HG03103 (cell line): ENCODE measurements around the gene TAX1BP3.
A peak's percentile ranks its signal among the peaks of the same experiment; 100 is the strongest.

Source experiments
- ATAC-seq: cut with Tn5 transposase; IDR thresholded peaks from one replicate; pipeline ENCODE4 v1.9.1; 2021; ENCODE audit warnings: low read depth; ENCODE audit not compliant: unreplicated experiment

The TAX1BP3 gene

DNA sequence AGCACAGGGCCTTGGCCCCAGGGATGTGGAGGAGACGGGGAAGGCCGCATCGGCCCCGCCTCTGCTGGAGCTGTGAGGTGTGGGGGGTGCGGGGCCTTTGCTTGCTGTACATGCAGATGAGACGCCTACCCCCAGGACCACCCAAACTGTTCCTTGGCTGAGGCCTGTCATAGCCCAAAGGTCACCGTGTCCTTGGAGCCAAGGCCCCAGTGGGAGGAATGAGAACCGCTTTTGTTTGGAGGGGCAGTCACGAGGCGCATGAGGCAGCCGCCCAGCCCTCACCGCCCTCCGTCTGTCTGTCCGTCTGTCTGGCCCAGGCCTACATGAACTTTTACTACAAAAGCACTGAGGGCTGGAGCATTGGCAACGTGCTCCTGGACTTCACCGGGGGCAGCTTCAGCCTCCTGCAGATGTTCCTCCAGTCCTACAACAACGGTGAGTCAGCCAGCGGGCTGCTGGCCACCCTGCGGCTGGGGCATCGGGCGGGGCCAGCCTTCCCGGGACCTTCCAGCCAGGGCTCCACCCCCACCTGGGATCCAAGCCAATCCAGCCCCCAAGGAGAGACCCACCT, 8.8 kb downstream of the TAX1BP3 start:
- ATAC-seq: no peak

- ATAC-seq: no peak
These were observed 9.5 kb downstream of the TAX1BP3 start for GRCh38 chr17:3658784-3659449.

DNA sequence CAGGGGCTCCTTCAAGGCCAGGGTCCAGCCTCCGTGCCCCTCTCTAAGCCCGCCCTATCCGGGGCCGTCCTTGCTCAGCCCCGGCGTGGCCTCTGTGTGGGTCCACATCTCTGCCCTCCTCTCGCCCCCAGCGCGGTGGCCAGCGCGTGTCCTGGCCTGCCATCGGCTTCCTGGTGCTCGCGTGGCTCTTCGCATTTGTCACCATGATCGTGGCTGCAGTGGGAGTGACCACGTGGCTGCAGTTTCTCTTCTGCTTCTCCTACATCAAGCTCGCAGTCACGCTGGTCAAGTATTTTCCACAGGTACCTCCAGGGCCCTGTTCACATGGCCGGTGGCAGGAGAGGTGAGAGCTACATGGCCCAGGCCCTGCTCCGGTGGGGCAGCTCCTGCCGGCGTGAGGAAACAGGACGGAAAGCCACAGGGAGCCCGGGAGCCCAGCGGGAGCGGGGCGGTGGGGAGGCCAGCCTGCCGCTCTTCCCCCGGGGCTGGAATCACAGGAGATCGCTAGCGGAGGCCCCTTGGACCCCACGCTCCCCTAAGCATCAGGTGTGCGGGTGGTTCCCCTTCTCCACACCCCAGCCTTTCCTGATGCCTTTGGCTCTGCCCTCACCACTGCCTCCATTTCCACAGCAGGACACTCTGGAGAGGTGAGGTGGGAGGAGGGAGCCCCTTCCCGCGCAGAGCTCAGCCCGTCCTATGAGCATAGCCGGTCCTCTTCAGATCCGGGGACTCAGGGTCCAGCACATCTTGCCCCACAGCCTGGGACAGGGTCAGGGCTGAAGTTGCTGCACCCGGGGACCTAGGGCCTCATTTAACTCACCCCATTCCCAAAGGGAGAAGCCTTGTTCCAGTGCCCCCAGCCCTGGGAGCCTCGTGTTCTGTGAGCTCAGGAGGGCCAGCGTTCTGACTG, 10.2 kb downstream of the TAX1BP3 start:
- ATAC-seq: no peak

DNA sequence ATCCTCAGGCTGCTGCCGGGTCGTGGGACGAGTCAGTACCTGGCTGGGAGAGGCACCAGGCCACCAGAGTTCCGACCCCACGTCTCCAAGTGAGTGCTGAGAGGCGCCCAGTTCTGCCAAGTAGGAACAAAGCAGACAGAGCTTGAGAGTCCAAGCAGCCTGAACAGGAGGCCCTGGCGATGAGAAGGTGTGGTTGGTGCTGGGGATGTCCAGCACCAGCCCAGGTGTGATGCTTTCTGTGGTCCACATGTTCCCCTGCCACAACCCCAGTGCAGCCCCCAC, 10.8 kb downstream of the TAX1BP3 start:
- ATAC-seq: no peak

DNA sequence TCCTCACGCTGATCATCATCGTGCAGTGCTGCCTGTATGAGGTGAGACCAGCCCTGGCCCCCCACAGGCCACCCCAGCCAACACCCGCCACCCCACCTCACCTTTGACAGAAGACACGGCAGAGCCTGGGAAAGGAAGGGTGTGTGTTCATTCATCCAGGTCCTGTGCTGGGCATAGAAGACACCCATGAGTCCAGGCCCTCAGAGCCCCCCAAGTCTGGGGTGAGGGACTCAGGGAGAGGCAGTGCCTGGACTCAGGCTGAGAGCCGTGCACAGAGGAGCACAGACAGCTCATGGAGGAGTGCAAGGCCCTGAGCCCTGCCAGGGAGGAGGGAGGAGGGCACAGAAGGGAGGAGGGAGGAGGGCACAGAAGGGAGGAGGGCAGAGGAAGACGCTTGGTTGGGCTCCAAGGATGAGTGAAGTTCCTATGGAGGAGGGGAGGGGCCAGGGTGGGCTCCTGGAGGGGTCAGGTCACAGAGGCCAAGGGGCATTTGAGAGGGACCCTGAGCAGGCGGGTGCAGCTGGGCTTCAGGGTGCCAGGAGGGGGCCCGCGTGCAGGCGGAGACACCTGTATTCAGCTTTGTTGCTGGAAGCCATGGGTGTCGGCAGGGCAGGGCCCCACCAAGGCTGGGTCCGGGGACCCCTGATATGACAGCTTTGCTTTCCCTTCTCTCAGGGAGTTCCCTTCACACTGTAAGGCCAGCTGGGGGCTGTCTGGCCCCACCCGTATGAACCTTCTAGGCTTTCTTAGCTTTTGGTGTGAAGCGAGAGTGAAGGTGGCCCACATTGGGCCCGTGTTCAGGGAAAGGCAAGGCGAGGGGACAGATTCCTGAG, 11.4 kb downstream of the TAX1BP3 start:
- ATAC-seq: no peak

DNA sequence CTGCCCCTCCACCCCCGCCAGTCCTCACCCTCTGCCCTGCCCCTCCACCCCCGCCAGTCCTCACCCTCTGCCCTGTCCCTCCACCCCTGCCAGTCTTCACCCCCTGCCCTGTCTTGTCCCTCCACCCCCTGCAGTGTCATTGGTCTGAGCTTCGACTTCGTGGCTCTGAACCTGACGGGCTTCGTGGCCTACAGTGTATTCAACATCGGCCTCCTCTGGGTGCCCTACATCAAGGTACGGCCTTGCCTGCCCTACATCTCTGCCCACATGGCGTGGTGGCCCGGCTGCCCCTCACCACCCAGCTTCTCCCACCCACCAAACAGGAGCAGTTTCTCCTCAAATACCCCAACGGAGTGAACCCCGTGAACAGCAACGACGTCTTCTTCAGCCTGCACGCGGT, 12.0 kb downstream of the TAX1BP3 start:
- ATAC-seq: no peak

DNA sequence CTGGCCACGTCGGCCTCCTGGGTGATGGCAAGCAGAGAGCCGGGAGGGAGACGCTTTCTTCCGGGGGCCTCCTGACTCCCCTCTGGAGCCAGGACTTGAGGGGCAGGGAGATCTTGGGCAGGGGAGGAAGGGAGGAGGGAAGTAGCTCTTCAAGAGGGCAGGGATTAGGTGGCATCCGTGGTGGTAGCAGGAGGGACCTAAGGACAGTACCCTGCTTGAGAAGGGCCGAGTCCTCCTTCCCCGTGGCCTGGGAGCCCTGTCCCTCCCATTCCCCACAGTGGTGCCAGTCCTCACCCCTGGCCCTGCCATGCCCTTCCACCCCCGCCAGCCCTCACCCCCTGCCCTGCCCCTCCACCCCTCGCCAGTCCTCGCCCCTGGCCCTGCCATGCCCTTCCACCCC, 12.6 kb downstream of the TAX1BP3 start:
- no peak for ATAC-seq

DNA sequence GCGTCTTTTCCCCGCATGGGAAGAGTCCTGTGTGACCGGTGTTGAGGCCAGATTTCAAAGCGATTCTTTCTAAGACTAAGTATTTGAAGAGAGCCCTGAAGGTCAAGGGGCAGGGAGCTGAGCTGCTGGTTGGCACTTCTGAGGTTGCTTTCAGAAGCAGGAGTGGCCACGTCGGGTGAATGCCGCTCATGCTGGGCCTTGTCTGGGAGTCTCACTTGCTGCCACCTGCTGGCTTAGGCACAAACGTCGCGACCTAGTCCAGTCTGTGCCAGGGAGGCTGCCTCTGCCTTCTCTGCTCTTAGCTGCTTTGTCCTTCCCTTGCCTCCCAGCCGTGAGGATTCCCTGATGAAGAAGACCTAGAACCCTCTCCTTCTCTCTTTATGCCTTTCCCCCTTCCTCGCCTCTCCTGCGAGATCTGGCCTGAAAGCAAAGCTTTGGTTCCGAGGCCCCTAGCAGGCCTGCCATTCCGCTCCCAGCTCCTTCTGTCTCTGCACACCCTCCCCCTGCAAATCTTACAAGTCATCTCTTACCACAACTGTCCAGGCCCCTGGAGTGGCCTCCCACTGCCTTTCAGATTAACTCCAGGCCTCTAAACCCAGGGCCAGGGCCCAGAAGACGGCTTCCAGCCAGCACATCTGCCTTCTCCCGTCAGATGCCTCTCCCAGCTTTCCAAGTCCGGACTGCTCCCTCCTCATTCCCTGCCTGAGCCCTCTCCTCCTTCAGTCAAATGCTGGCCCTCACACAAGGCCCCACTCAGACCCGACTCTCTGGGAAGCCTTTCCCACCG, 20.4 kb downstream of the TAX1BP3 start:
- no peak for ATAC-seq

GRCh38 chr17:3647251-3647650, 21.1 kb downstream of the TAX1BP3 start:
- no peak for ATAC-seq

GRCh38 chr17:3645310-3645709, 23.1 kb downstream of the TAX1BP3 start:
- ATAC-seq: no peak

DNA sequence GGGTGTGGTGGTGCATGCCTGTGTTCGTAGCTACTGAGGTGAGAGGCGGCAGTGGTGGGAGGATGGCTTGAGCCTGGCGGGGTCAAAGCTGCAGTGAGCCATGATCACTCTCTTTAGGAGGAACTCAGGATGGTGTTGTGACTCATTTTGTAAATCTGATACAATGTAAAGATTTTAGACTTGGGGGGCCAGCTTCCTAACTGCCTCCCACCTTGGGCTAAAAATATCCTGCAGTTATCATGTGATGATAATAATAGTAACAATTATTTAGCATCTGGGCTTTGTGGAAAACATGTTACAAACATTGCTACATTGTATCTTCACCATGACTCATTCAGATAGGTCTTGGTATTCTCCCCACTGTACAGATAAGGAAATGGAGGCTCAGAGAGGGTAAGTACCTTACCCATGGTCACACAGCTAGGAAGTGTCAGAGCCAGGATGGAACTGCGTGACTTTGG, 24.5 kb downstream of the TAX1BP3 start:
- ATAC-seq: no peak

GRCh38 chr17:3641717-3642486, 26.5 kb downstream of the TAX1BP3 start:
- ATAC-seq: no peak

- ATAC-seq: no peak
These were observed 27.4 kb downstream of the TAX1BP3 start for GRCh38 chr17:3641014-3641413.

DNA sequence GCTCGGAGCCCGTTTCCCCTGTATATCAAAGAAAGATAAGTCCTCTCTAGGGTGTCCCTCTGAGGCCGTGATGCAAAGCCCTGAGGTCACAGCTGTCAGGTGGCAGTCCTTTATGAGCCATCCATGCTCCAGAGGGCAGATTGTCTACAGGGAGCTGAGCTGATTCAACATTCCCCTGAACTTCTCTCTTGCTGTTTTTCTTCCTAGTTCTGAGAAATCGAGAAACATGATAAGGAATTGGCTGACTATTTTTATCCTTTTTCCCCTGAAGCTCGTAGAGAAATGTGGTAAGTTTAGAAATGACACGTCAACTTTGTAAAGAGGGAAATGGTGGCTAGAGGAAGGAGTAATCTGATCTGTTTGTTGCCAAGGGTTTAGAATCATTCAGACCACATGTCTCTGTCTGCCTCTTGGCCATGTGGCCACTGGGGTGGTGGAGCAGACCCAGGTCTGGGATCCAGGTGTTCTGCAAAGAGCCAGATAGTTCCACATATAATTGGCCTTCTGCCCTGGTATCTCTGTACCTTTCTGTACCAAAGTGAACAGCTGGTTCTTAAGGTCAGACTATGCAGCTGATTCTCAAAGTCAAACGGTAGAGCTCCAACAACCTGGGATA, 28.3 kb downstream of the TAX1BP3 start:
- no peak for ATAC-seq

DNA sequence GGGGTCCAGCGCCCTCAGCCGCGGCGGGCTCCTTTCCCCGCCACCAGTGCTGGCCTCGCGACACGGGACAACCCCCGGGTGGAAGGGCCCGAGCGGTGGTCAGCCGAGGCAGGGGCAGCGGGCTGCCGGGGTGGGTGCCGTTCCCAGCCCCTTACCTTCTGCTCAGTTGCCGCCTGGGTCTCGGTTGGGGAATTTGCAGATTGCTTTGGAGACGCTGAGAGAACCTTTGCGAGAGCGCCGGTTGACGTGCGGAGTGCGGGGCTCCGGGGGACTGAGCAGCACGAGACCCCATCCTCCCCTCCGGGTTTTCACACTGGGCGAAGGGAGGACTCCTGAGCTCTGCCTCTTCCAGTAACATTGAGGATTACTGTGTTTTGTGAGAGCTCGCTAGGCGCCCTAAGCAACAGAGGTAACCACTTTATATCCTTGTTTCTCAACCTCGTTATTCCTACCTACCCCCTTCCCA, 31.4 kb downstream of the TAX1BP3 start:
- ATAC-seq: peak; percentile 4

DNA sequence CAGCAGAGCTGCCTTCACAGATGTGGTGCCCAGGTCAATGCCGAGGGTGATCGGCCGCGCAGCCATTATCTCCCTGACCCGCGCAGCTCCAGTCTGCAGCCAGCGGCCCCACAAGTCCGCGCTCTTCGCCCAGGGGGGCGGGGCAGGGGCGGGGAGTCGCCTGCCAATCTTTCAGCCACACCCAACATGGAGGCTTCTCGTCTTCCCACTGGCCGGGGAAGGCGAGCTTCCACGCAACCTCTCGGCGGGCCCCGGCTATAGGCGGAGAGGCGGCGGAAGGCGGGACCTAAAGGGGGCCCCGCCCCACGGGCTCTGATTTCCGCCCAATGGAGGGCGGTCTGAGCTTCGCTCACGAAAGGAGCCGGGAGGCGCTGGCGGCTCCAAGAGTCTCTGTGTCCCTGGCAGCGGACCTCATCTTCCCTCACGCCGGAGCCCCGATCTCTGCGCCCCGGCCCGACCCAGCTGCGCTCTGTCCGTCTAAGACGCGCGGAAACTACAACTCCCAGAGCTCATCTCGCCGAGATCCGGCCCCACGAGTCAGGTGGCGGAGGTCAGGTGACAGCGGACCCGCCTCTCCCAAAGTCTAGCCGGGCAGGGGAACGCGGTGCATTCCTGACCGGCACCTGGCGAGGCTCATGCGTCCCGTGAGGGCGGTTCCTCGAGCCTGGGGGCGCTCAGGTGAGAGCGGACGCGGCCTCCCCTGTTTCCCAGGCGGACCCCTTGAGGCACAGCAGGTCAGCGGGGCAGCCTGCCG, 32.0 kb downstream of the TAX1BP3 start, which contains the start of the genes CTNS and SHPK:
Gene CTNS, plus strand, starts transcription at position 607 of the 754 bp plus-strand sequence. CDS start 3,447 bp downstream, outside the sequence.
Gene SHPK, minus strand, starts transcription at position 97 of the 754 bp plus-strand sequence. Its CDS starts 31 bp downstream, at position 66.
- ATAC-seq: peak; percentile 77

DNA sequence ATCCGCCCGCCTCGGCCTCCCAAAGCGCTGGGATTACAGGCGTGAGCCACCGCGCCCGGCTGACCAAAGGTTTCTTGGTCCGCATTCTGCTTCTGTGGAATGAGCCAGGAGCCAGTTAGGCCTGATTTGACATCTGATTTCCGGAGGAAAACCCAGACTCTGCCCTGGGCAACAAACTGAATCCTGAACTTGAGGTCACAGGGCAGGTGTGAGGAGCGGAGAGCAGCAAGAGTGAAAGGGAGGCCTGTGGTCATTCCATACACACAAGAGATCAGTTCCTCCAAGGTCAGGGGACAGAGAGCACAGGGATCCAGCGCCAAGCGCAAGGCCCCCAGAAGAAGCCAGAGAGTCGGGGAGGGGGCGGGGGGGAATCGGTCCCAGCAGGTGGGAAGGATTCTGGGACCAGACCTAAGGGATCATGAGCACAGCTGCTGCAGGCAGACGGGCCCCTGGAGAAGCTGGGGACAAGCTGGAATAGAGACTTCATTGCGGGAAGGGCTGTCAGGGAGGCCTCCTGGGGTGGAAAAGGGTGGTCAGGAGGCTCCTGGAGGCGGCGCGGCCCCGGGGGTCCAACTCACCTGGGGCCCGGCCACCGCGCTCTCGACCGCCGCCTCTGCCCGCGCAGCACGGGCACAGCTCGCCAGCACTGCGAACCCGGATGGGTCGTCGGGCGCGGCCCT, 32.8 kb downstream of the TAX1BP3 start:
- ATAC-seq: peak; percentile 20
